ENCODE results near the gene GSTA2. TPM values are rescaled to one million over a fixed set of nuclear protein-coding genes. Genes with fewer than 3 reads are reported as not detected.

GSTA2 gene
- total and polyA plus RNA-seq, 2 of the 13 experiments (the other 11 are each of a cell fraction or from before 2014, with no cell fraction given) = 0.75 to 13.7 TPM

GRCh38 chr6:52725535-52726192 is 37.6 kb downstream of the GSTA2 start (continued):
- peak; percentile 75; the same call in 1 of the 2 replicates for TF ChIP-seq FOXK2 (IDR thresholded peaks at IDR 0.05)
- no peak for TF ChIP-seq ZNF367 (CRISPR knock-in tag; IDR thresholded peaks at IDR 0.05; ENCODE audit: borderline replicate concordance)
- peak; percentile 99 for TF ChIP-seq CEBPB (IDR thresholded peaks at IDR 0.05; ENCODE audit: borderline replicate concordance, low read depth, low read length)
- peak; percentile 99 for TF ChIP-seq HDAC2 (CRISPR knock-in tag; IDR thresholded peaks at IDR 0.05)
- peak in 1 of 2 experiments; percentile 96; a peak in 2 of 4 replicates for TF ChIP-seq ATF4 (CRISPR knock-in tag; IDR thresholded peaks at IDR 0.05)
- TF ChIP-seq ZNF414 (CRISPR knock-in tag; IDR thresholded peaks at IDR 0.05) = peak; percentile 96
- TF ChIP-seq TFDP2 (CRISPR knock-in tag; IDR thresholded peaks at IDR 0.05) = peak; percentile 46; the same call in 1 of the 2 replicates
- TF ChIP-seq ZNF746 (CRISPR knock-in tag; IDR thresholded peaks at IDR 0.05) = peak; percentile 39; the same call in 1 of the 2 replicates
- peak; percentile 100 for TF ChIP-seq RERE (CRISPR knock-in tag; IDR thresholded peaks at IDR 0.05; ENCODE audit: low read depth)
- 0 out of 2 replicates have a peak, but pooled peaks have one; percentile 32 for TF ChIP-seq ZNF3 (CRISPR knock-in tag; IDR thresholded peaks at IDR 0.05)
- TF ChIP-seq ZGPAT (CRISPR knock-in tag; IDR thresholded peaks at IDR 0.05) = peak; percentile 100
- no peak for TF ChIP-seq ZNF83 (CRISPR knock-in tag; IDR thresholded peaks at IDR 0.05; ENCODE audit: borderline replicate concordance)
- TF ChIP-seq NR2F6 (IDR thresholded peaks at IDR 0.05) = peak; percentile 93
- peak; percentile 83 for TF ChIP-seq NR2F6 (CRISPR knock-in tag; IDR thresholded peaks at IDR 0.05)
- TF ChIP-seq ZNF136 (CRISPR knock-in tag; IDR thresholded peaks at IDR 0.05; ENCODE audit: low read depth) = peak; percentile 77; the same call in 1 of the 2 replicates
- TF ChIP-seq ZNF776 (CRISPR knock-in tag; IDR thresholded peaks at IDR 0.05) = no peak
- peak; percentile 99 for TF ChIP-seq NCOA1 (CRISPR knock-in tag; IDR thresholded peaks at IDR 0.05)
- no peak for TF ChIP-seq SMAD1 (CRISPR knock-in tag; IDR thresholded peaks at IDR 0.05; ENCODE audit: borderline replicate concordance, low read depth)
